Glomerular visceral epithelial cell (primary cell): ENCODE results near the gene HRCT1.
"Not testable (repeated sequence)": the region's sequence is repeated elsewhere in the genome, so short reads cannot be mapped to it uniquely, and the experiment has no call there.

Experiments used
- DNase-seq: peaks from one replicate; pipeline ENCODE4 v3.0.0-alpha.2; 2016; ENCODE audit errors: extremely low spot score

The HRCT1 gene

DNA sequence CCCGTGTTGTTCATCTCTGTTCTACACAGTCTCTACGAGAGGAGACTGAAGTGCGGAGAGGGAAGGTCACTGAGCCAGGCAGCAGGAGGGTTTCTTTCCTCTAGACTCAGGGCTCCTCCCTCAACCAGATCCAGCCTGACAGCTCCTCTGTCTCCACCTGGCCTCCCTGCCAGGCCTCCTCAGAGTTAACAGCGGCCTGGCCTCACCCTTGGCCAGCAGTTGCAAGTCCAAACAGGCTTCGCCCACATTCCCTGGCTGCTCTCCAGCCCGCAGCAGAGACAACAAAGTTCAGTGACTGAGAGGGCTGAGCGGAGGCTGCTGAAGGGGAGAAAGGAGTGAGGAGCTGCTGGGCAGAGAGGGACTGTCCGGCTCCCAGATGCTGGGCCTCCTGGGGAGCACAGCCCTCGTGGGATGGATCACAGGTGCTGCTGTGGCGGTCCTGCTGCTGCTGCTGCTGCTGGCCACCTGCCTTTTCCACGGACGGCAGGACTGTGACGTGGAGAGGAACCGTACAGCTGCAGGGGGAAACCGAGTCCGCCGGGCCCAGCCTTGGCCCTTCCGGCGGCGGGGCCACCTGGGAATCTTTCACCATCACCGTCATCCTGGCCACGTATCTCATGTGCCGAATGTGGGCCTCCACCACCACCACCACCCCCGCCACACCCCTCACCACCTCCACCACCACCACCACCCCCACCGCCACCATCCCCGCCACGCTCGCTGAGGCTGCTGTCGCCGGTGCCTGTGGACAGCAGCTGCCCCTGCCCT lies at the start of gene HRCT1:
HRCT1 (plus strand) TSS at position 291 of the 768 bp plus-strand sequence; CDS start at position 377, 86 bp downstream.
- peak; percentile 97 for DNase-seq

DNA sequence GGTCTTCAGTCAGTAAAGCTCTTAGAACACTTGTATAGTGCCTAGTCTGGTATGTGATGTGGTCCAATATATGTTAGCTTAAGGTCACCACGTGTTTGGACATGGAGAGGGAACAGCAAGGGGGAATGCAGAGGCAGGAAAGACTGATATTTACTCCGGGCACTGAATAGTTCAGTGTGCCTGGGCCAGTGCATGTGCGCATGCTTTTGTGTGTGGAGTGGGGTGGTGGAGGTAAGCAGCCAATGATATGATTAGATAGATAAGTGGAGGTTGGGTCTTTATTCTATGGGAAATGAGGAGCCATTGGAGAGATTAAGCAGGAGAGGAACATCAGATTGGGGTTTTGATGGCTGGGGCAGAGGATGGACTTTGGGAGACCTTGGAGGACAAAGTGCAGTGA lies 49.8 kb upstream of the HRCT1 start:
- no peak for DNase-seq

DNA sequence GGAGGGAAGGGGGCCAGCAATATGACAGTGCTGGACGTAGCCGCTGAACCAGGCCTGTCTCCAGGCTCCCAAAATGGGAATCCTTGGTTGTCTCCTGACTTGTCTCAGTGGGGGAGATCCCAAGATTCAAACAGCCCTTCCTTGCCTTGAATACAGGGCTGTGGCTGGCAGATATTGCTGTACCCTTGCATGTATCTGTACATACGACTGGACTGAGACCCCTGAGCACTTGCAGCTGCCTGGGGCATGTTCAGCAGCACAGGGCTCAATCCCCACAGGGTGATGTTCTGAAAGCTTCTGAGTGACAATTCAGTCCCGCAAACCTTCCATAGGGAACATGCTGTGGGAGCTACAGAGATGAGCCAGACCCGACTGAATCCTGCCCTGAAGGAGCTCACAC lies 49.1 kb upstream of the HRCT1 start:
- no peak for DNase-seq

- no peak for DNase-seq
Measured at GRCh38 chr9:35858458-35858857, 47.5 kb upstream of the HRCT1 start.

- DNase-seq: no peak
Measured at GRCh38 chr9:35859310-35859989, 46.6 kb upstream of the HRCT1 start.

- DNase-seq: no peak
Measured at GRCh38 chr9:35859990-35860339, 46.0 kb upstream of the HRCT1 start.

GRCh38 chr9:35861161-35861897 lies 44.7 kb upstream of the HRCT1 start:
- DNase-seq: no peak

GRCh38 chr9:35862328-35862727 lies 43.7 kb upstream of the HRCT1 start:
- DNase-seq: no peak

DNA sequence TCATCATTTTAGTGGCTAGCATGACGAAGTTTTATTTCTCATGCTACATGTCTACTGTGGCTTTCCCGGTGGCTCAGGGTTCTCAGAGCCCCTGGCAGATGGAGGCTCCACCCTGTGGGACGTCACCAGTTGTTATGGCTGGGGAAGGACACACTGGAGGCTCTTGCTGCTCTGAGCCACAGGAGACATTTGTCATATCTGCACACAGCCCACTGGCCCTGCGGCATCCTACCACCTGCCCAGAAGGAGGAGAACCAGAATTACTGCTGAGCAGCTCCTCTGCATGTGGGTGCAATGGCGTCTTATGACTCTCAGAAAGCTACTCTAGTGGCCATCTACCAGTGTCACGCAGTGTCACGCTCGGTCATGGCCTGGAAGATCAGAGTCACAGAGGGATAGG lies 42.4 kb upstream of the HRCT1 start:
- DNase-seq: no peak

GRCh38 chr9:35864695-35865255 lies 41.2 kb upstream of the HRCT1 start:
- no peak for DNase-seq

DNA sequence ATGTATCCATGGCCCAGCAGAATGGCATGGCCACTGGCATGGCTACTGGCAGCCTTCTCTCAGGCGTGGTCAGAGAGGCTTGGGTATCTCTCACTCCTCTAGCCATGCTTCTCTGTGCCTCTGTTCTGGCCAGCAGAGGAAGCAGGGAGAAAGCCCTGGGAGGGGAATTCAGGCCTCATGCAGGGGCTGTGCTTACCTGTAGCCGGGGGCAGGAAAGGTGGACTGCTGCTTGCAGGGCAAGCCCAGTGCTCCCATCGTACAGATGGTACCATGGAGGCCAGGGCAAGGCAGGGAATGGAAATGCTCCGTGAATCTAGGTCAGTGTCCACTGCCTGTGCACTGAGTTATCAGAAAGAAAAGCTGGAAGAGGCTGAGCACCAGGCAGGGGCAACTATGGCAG lies 38.5 kb upstream of the HRCT1 start:
- DNase-seq: no peak

GRCh38 chr9:35868933-35869332 lies 37.1 kb upstream of the HRCT1 start:
- DNase-seq: no peak

DNA sequence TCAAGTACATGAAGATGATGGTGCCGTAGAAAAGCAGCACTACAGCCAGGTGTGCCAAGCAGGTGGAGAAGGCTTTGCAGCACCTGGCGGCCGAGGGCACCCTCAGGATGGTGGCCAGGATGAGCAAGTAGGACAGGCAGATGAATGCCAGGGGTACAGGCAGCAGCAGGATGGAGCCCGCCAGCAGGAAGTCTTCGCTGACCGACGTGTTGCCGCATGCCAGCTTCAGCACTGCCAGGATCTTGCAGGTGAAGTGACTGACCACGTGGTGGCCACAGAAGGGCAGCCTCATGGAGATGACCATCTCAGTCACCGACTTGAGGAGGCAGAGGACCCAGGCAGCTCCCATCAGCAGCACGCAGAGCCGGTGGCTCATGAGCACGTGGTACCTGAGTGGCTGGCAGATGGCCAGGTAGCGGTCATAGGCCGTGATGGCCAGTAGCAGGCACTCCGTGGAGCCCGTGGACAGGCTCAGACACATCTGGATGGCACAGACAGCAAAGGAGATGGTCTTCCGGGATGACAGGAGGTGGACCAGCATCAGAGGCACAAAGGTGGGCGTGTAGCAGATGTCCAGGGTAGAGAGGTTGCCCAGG lies 36.3 kb upstream of the HRCT1 start:
- no peak for DNase-seq

DNA sequence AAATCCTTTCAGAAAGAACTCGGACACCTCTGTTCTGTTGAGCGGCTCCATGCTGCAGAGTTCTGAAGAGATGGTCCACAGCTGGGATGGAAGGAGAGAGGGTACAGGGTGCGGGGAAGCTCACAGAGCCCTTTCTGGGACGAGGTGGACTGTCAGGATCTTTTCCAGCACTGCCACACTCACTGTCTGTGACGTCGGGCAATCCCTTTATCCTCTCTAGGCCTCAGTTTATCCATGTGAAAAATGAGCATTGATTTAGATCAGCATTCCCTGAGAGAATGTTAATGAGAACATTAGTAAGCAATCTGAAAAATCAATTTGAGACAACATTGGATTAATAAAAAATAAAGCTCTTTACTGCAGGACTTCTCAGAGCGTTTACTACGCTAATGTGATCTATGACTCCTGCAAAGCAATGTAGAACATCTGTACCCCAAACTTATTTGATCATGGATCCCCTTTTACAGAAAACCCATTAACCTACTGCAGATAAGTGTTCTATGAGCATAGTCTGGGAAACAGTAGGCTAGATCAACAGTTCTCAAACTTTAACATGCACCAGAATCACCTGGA lies 35.6 kb upstream of the HRCT1 start, which contains the start of gene OR13J1:
OR13J1 (minus strand) TSS at position 51 of the 573 bp plus-strand sequence; CDS start at position 51, 0 bp downstream.
- no peak for DNase-seq

GRCh38 chr9:35871545-35871944 lies 34.5 kb upstream of the HRCT1 start:
- no peak for DNase-seq

DNA sequence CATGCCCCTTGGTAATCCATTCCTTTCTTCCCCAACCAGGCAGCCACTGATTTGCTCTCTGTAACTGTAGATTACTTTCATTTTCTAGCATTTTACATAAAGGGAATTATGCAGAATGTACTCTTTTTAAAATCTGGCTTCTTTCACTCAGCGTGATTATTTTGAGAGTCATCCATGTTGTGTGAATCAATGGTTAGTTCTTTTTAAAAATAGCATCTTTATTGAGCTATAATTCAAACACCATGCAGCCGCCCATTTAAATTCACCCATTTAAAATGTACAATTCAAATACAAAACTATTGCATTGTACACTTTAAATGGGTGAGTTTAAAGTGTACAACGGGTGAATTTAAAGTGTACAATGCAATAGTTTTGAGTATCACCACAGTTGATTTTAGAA lies 33.5 kb upstream of the HRCT1 start:
- no peak for DNase-seq

GRCh38 chr9:35882263-35882848 lies 23.6 kb upstream of the HRCT1 start:
- peak; percentile 80 for DNase-seq

- no peak for DNase-seq
Measured at GRCh38 chr9:35882996-35883395, 23.0 kb upstream of the HRCT1 start.

DNA sequence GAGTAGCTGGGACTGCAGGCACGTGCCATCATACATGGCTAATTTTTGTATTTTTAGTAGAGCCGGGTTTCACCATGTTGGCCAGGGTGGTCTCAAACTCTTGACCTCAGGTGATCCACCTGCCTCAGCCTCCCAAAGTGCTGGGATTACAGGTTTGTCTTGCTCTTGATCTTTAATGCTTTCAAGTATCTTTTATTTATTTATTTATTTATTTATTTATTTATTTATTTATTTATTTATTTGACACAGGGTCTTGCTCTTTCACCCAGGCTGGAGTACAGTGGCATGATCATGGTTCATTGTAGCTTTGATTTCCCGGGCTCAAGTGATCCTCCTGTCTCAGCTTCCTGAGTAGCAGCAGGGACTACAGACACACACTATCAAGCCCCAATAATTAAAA lies 21.1 kb upstream of the HRCT1 start:
- not testable (repeated sequence) for DNase-seq

DNA sequence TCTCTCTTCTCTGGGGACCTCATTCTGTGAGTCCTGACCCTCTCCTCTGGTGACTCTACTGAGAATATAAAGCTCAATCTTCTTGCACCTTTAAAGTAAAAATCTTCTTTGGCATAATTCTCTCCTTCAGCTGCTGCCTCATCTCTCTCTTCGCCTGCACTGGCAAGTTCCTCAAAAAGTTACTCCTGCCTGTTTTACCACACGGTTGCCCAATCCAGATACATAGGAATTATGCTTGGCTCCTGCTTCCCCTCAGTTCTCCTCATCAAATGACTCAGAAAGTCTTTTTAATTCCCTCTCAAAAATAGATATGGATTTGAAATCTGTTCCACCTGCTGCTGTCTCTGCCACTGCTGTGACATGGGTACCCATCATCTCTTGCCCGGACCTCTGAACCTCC lies 14.4 kb upstream of the HRCT1 start:
- DNase-seq: no peak

GRCh38 chr9:35892051-35892450 lies 14.0 kb upstream of the HRCT1 start:
- DNase-seq: no peak
